HG03280 (cell line): Measurements from ENCODE around the gene ZNF324B.
"Not testable (repeated sequence)": the region's sequence is repeated elsewhere in the genome, so short reads cannot be mapped to it uniquely, and the experiment has no call there.

Experiments used
- ATAC-seq: cut with Tn5 transposase; IDR thresholded peaks from one replicate; pipeline ENCODE4 v1.9.1; 2021; ENCODE audit warnings: mild to moderate bottlenecking, moderate library complexity; ENCODE audit not compliant: unreplicated experiment

The ZNF324B gene

GRCh38 chr19:58479736-58480480 lies 28.5 kb downstream of the ZNF324B start:
- ATAC-seq, result no peak

GRCh38 chr19:58480481-58480830 lies 29.0 kb downstream of the ZNF324B start:
- no peak for ATAC-seq

- ATAC-seq, result no peak
Measured at GRCh38 chr19:58480831-58481230, 29.4 kb downstream of the ZNF324B start.

GRCh38 chr19:58482372-58482771 lies 30.9 kb downstream of the ZNF324B start:
- ATAC-seq, result no peak

GRCh38 chr19:58483776-58484175 lies 32.4 kb downstream of the ZNF324B start:
- no peak for ATAC-seq

GRCh38 chr19:58484349-58484748 lies 32.9 kb downstream of the ZNF324B start:
- not testable (repeated sequence) for ATAC-seq

GRCh38 chr19:58491393-58491792 lies 40.0 kb downstream of the ZNF324B start:
- no peak for ATAC-seq

GRCh38 chr19:58492265-58492664 lies 40.8 kb downstream of the ZNF324B start:
- ATAC-seq, result no peak

GRCh38 chr19:58497634-58498170 lies 46.3 kb downstream of the ZNF324B start:
- no peak for ATAC-seq

GRCh38 chr19:58498316-58499020 lies 47.0 kb downstream of the ZNF324B start:
- no peak for ATAC-seq

GRCh38 chr19:58499021-58499927 lies 47.9 kb downstream of the ZNF324B start:
- ATAC-seq, result peak; percentile 94

GRCh38 chr19:58500242-58500641 lies 48.8 kb downstream of the ZNF324B start:
- ATAC-seq, result no peak
